Measurements from ENCODE around the gene PREX1. TPM values are rescaled to one million over a fixed set of nuclear protein-coding genes. Genes with fewer than 3 reads are reported as not detected.

The PREX1 gene
- polyA plus RNA-seq, 1 donor (not counting 4 experiments of a cell fraction or from before 2014, with no cell fraction given), result 0.22 TPM

DNA sequence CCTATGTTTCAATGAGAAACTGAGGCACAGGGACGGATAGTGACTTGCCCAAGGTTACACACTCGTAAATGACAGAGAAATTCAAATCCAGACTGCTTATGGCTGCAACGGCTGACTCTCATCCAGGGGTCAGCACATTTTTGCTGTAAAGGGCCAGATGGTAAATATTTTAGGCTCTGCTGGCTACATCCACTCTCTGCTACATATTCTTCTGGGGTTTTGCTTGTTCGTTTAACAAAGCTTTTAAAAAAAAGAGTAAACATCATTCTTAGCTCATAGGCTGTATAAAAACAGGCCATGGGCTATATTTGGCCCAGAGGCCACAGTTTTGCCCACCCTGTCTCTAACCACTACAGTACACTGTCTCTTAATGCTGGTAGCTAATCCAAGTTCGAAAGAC is 103.4 kb downstream of the PREX1 start:
- Histone ChIP-seq H3K36me3 (ENCODE audit: control insufficient read depth in 2 of 2, extremely low read depth in 1 of 2, insufficient read depth in 2 of 2, low read length in 2 of 2) (no peaks in the 10 kb centered on the region), H3K27ac (ENCODE audit: control insufficient read depth, insufficient read depth, low read length) (no peak overlapping the region), H3K9ac (ENCODE audit: control insufficient read depth, extremely low read depth, insufficient read depth, low read length) (no peak overlapping the region), H3K79me2 (ENCODE audit: control insufficient read depth, insufficient read depth, low read length) (no peaks in the 10 kb centered on the region), H4K20me1 (ENCODE audit: control insufficient read depth, extremely low read depth, insufficient read depth, low read length) (no peaks in the 10 kb centered on the region), H3K9me3 (ENCODE audit: control insufficient read depth, low read depth, low read length) (no peaks in the 10 kb centered on the region), H3K27me3 (ENCODE audit: control insufficient read depth, extremely low read depth, insufficient read depth, low read length) (no peaks in the 10 kb centered on the region), H3K4me2 (ENCODE audit: control insufficient read depth, extremely low read depth, insufficient read depth, low read depth, low read length) (no peak overlapping the region), H3K4me3 (ENCODE audit: control insufficient read depth in 2 of 3, extremely low read depth in 1 of 3, insufficient read depth in 2 of 3, low read depth in 1 of 3, low read length in 3 of 3) (no peak overlapping the region), H2AFZ (ENCODE audit: control insufficient read depth, low read length) (no peak overlapping the region), H3K4me1 (ENCODE audit: control insufficient read depth, extremely low read depth, insufficient read depth, low read length) (no peaks in the 10 kb centered on the region), H3K9me1 (ENCODE audit: control insufficient read depth, extremely low read depth, insufficient read depth, low read length) (no peaks in the 10 kb centered on the region)
- DNase-seq (ENCODE audit: low read depth, low spot score), result no peak
- dilution Hi-C loops (cut with MboI; ENCODE audit: extremely low pct_ligation_motif_present, low sequenced_read_pairs), result no loop called here
- TF ChIP-seq EZH2 (IDR thresholded peaks at IDR 0.05; ENCODE audit: low read length), result no peak
- TF ChIP-seq, protein P1, sequence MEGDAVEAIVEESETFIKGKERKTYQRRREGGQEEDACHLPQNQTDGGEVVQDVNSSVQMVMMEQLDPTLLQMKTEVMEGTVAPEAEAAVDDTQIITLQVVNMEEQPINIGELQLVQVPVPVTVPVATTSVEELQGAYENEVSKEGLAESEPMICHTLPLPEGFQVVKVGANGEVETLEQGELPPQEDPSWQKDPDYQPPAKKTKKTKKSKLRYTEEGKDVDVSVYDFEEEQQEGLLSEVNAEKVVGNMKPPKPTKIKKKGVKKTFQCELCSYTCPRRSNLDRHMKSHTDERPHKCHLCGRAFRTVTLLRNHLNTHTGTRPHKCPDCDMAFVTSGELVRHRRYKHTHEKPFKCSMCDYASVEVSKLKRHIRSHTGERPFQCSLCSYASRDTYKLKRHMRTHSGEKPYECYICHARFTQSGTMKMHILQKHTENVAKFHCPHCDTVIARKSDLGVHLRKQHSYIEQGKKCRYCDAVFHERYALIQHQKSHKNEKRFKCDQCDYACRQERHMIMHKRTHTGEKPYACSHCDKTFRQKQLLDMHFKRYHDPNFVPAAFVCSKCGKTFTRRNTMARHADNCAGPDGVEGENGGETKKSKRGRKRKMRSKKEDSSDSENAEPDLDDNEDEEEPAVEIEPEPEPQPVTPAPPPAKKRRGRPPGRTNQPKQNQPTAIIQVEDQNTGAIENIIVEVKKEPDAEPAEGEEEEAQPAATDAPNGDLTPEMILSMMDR (optimal IDR thresholded peaks at IDR 0.05 in 1 of 3, IDR thresholded peaks at IDR 0.05 in 1 of 3, conservative IDR thresholded peaks at IDR 0.05 in 1 of 3; ENCODE audit: extremely low read depth in 1 of 3, insufficient read depth in 2 of 3, low read length in 3 of 3), result no peak
- FAIRE-seq, result no peak

DNA sequence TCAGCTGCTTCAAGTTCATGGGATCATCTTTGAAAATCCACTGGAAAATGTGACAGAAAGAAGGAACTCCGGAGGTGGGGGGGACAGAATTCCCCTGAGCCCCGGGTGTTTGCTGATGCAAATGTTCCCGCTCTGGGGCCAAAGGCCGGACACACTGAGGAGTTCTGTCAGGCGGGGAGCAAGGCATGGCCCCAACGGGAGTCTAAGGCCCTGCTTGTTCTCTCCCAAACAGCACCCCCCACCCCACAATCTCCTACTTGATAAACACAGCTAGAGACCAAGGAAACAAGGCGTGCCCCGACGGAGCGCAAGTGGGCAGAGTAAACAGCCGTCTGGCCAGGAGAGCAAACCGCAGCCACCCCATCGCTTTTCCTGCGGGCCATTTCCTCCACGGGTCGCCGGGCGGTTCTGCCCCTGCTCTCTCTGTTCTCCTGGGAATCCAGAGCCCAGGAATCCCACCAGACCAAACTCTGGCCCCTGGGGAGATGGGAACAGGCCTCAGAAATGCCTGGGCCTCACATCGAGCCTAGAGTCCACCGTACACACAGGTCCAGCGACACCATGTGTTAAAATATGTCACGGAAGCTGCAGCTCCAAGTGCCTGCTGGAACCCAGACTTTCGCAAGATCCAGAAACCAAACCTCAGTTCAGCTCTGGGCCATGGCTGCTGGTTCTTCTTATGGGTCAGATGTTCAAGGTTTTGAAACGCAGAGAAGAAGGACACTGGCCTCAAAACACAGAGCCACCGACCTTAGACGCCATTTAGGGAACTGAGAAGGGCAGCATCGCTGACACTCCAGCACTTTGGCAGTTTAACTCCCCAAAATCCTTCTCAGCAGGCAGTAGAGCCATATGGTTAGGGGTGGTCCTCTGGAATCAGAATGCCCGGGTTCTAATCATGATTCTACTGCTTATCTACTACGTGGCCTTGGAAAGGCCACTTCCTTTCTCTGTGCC is 104.2 kb downstream of the PREX1 start:
- no peaks in the 10 kb centered on the region for H3K79me2 ChIP-seq (ENCODE audit: control insufficient read depth, insufficient read depth, low read length)
- no peak overlapping the region for H2AFZ ChIP-seq (ENCODE audit: control insufficient read depth, low read length)
- dilution Hi-C loops (cut with MboI; ENCODE audit: extremely low pct_ligation_motif_present, low sequenced_read_pairs), result no loop called here
- no peaks in the 10 kb centered on the region for H3K27me3 ChIP-seq (ENCODE audit: control insufficient read depth, extremely low read depth, insufficient read depth, low read length)
- no peak overlapping the region for H3K9ac ChIP-seq (ENCODE audit: control insufficient read depth, extremely low read depth, insufficient read depth, low read length)
- H3K4me3 ChIP-seq (ENCODE audit: control insufficient read depth in 2 of 3, extremely low read depth in 1 of 3, insufficient read depth in 2 of 3, low read depth in 1 of 3, low read length in 3 of 3), result no peak overlapping the region
- no peaks in the 10 kb centered on the region for H4K20me1 ChIP-seq (ENCODE audit: control insufficient read depth, extremely low read depth, insufficient read depth, low read length)
- H3K9me1 ChIP-seq (ENCODE audit: control insufficient read depth, extremely low read depth, insufficient read depth, low read length), result no peaks in the 10 kb centered on the region
- DNase-seq (ENCODE audit: low read depth, low spot score), result no peak
- TF ChIP-seq, protein P1 (optimal IDR thresholded peaks at IDR 0.05 in 1 of 3, IDR thresholded peaks at IDR 0.05 in 1 of 3, conservative IDR thresholded peaks at IDR 0.05 in 1 of 3; ENCODE audit: extremely low read depth in 1 of 3, insufficient read depth in 2 of 3, low read length in 3 of 3), result no peak
- no peak for TF ChIP-seq EZH2 (IDR thresholded peaks at IDR 0.05; ENCODE audit: low read length)
- no peaks in the 10 kb centered on the region for H3K9me3 ChIP-seq (ENCODE audit: control insufficient read depth, low read depth, low read length)
- no peaks in the 10 kb centered on the region for H3K36me3 ChIP-seq (ENCODE audit: control insufficient read depth in 2 of 2, extremely low read depth in 1 of 2, insufficient read depth in 2 of 2, low read length in 2 of 2)
- no peak overlapping the region for H3K27ac ChIP-seq (ENCODE audit: control insufficient read depth, insufficient read depth, low read length)
- FAIRE-seq, result no peak
- no peak overlapping the region for H3K4me2 ChIP-seq (ENCODE audit: control insufficient read depth, extremely low read depth, insufficient read depth, low read depth, low read length)
- no peaks in the 10 kb centered on the region for H3K4me1 ChIP-seq (ENCODE audit: control insufficient read depth, extremely low read depth, insufficient read depth, low read length)
